T-cell (primary cell): ENCODE data around the gene RACK1. TPM values are rescaled to one million over a fixed set of nuclear protein-coding genes. Genes with fewer than 3 reads are reported as not detected.

ENCODE experiments used
- ATAC-seq, 4 experiments: fragments of 200-7000 bp in 3 of 4; fragments of 150-1000 bp in 1 of 4; cut with Tn5 transposase; replicated peaks in 1 of 4; 1 replicate in 3 of 4; 2 replicates in 1 of 4; pipeline ENCODE4 v1.10.0; 2021; ENCODE audit warnings: moderate library complexity in 3 of 4, mild to moderate bottlenecking in 2 of 4, moderate number of reproducible peaks in 1 of 4
- CTCF ChIA-PET, 2 donors: fragments of 300-600 bp; sonication (Branson Sonifier 250); formaldehyde crosslinking; loops; one replicate each; lab custom pipeline; 2022; ENCODE audit warnings: antibody characterized with exemption in 2 of 2; lab: Charles Lee
- POLR2A ChIA-PET, 2 donors: fragments of 300-600 bp; sonication (Branson Sonifier 250); formaldehyde crosslinking; loops; one replicate each; lab custom pipeline; 2022; ENCODE audit warnings: antibody characterized with exemption in 2 of 2; lab: Charles Lee
- DNase-seq, 35 experiments: peaks; one replicate each; pipeline versions ENCODE4 v3.0.0 to v3.0.0-alpha.2; 2013 to 2023
- H3K27ac ChIP-seq: one replicate; pipeline ENCODE4 v1.5.1; 2013; ENCODE audit warnings: low read length
- H3K27me3 ChIP-seq, 2 experiments: replicated peaks in 1 of 2; 1 replicate in 1 of 2; 2 replicates in 1 of 2; pipeline versions ENCODE4 v1.6.1 to v1.7.0; 2013; ENCODE audit warnings: low read length in 1 of 2, mixed read lengths in 1 of 2; ENCODE audit not compliant: control insufficient read depth in 2 of 2, insufficient read depth in 2 of 2; ENCODE audit errors: extremely low read depth in 1 of 2
- H3K36me3 ChIP-seq, 2 donors: 1 replicate in 1 of 2; 2 replicates in 1 of 2; pipeline versions ENCODE4 v1.6.1 to v1.7.0; 2013; ENCODE audit warnings: low read length in 1 of 2; ENCODE audit not compliant: control insufficient read depth in 2 of 2, insufficient read depth in 1 of 2; ENCODE audit errors: extremely low read depth in 1 of 2
- H3K4me1 ChIP-seq, 2 experiments: 1 replicate in 1 of 2; 2 replicates in 1 of 2; pipeline versions ENCODE4 v1.6.1 to v1.7.0; 2013; ENCODE audit warnings: low read length in 2 of 2, mixed read lengths in 1 of 2; ENCODE audit not compliant: insufficient read depth in 2 of 2, control insufficient read depth in 1 of 2; ENCODE audit errors: extremely low read depth in 1 of 2
- H3K4me3 ChIP-seq, 2 donors: 1 replicate in 1 of 2; 2 replicates in 1 of 2; pipeline versions ENCODE4 v1.5.1 to v1.7.0; 2013; ENCODE audit warnings: mild to moderate bottlenecking in 2 of 2, low read length in 1 of 2, moderate library complexity in 1 of 2; ENCODE audit not compliant: control insufficient read depth in 1 of 2; ENCODE audit errors: extremely low read depth in 1 of 2
- H3K9me3 ChIP-seq: 2 replicates; pipeline ENCODE4 v1.7.0; 2013
- H3K27ac Mint-ChIP-seq, 2 donors: one replicate each; pipeline ENCODE4 v1.8.0; 2020 to 2021; ENCODE audit warnings: mild to moderate bottlenecking in 2 of 2, mixed read lengths in 2 of 2
- H3K27me3 Mint-ChIP-seq, 2 donors: one replicate each; pipeline ENCODE4 v1.8.0; 2021 to 2022; ENCODE audit warnings: mixed read lengths in 2 of 2
- H3K36me3 Mint-ChIP-seq: one replicate; pipeline ENCODE4 v1.8.0; 2021; ENCODE audit warnings: mixed read lengths
- H3K4me1 Mint-ChIP-seq, 3 donors: one replicate each; pipeline ENCODE4 v1.8.0; 2020 to 2022; ENCODE audit warnings: mixed read lengths in 3 of 3, mild to moderate bottlenecking in 1 of 3
- H3K4me3 Mint-ChIP-seq, 3 donors: one replicate each; pipeline ENCODE4 v1.8.0; 2020 to 2022; ENCODE audit warnings: mild to moderate bottlenecking in 3 of 3, mixed read lengths in 3 of 3, moderate library complexity in 3 of 3
- H3K9me3 Mint-ChIP-seq, 3 donors: one replicate each; pipeline ENCODE4 v1.8.0; 2020 to 2022; ENCODE audit warnings: mixed read lengths in 3 of 3
- WGBS: methylation state at CpG from one replicate; pipeline ENCODE4 v1.1.5; 2013; ENCODE audit warnings: missing lambda C conversion rate; ENCODE audit not compliant: insufficient coverage; 5-methylcytosine and 5-hydroxymethylcytosine counted together
- total RNA-seq, 35 experiments: library from RNA in 6 of 35; stranded (reverse) in 6 of 35; fragments of 120-200 nt in 1 of 35; gene quantifications; one replicate each; pipeline versions ENCODE4 v1.2.1 to v1.2.4 and lab custom pipeline; 2013 to 2026

RACK1 gene
- total RNA-seq, 5 donors from 2014 or later (not counting 1 experiment from before 2014, with no cell fraction given), result 2,132 to 2,437 (median 2,230) TPM

GRCh38 chr5:181260720-181261319 lies 17.1 kb upstream of the RACK1 start, which contains the start of gene TRIM52:
TRIM52 (minus strand) TSS chr5:181261143; CDS start chr5:181260813, 330 bp downstream.
- H3K4me3 Mint-ChIP-seq, result peak within 1 kb of the TSS; percentile 95 to 99 (median 96)
- ChIA-PET POLR2A (interaction anchor here (0.6 to 1.3 kb wide), 7 partner anchors 9 to 54 kb away, joined by 3 to 5 read pairs (median 4); no protein-coding TSS in a partner anchor), CTCF (interaction anchor here in 1 of 2 donors (0.9 to 2.0 kb wide), 7 partner anchors 17 to 96 kb away, joined by 3 to 9 read pairs (median 5); partner anchors contain the start of genes RACK1 and TRIM41)
- H3K9me3 Mint-ChIP-seq, result no peaks in the 10 kb centered on the region
- peaks cover 17% of the 10 kb centered on the region for H3K36me3 Mint-ChIP-seq
- H3K4me1 Mint-ChIP-seq, result peaks cover 50 to 56% (median 52%) of the 10 kb centered on the region in 3 donors
- H3K27ac Mint-ChIP-seq, result peak within 1 kb of the TSS; percentile 97 to 99
- Histone ChIP-seq H3K4me1 (peaks cover 32 to 43% of the 10 kb centered on the region in 2 experiments), H3K36me3 (peaks cover 9 to 25% of the 10 kb centered on the region in 2 donors), H3K27me3 (no peaks in the 10 kb centered on the region), H3K27ac (peak within 1 kb of the TSS; percentile 98), H3K4me3 (peak within 1 kb of the TSS; percentile 88 to 92), H3K9me3 (no peaks in the 10 kb centered on the region)
- DNase-seq (peak; percentile 81 to 95 (median 88)), ATAC-seq (peak; percentile 81 to 84 (median 83))
- H3K27me3 Mint-ChIP-seq, result no peaks in the 10 kb centered on the region
- WGBS, result under 1% methylated on average over 27 of the region's 43 CpGs

GRCh38 chr5:181259974-181260719 lies 16.4 kb upstream of the RACK1 start:
- Mint-ChIP-seq H3K36me3 (peaks cover 22% of the 10 kb centered on the region), H3K27me3 (no peaks in the 10 kb centered on the region), H3K4me1 (peaks cover 57 to 63% (median 59%) of the 10 kb centered on the region in 3 donors), H3K4me3 (peak overlapping the region; percentile 95 to 99 (median 96)), H3K9me3 (no peaks in the 10 kb centered on the region), H3K27ac (peak overlapping the region; percentile 97 to 99)
- ChIA-PET CTCF (interaction anchor here in 1 of 2 donors (1.0 to 2.0 kb wide), 4 partner anchors 21 to 38 kb away, joined by 3 to 9 read pairs (median 5); partner anchors contain the start of gene TRIM41), POLR2A (interaction anchor here (0.6 to 1.3 kb wide), 5 partner anchors 10 to 53 kb away, joined by 3 to 5 read pairs (median 4); no protein-coding TSS in a partner anchor)
- no peaks in the 10 kb centered on the region for H3K27me3 ChIP-seq
- H3K4me1 ChIP-seq, result peaks cover 32 to 43% of the 10 kb centered on the region in 2 experiments
- ATAC-seq, result no peak
- peak overlapping the region; percentile 88 to 92 for H3K4me3 ChIP-seq
- DNase-seq, result no peak
- peak overlapping the region; percentile 98 for H3K27ac ChIP-seq
- no peaks in the 10 kb centered on the region for H3K9me3 ChIP-seq
- 3% methylated on average over 25 of the region's 26 CpGs for WGBS
- H3K36me3 ChIP-seq, result peaks cover 9 to 24% of the 10 kb centered on the region in 2 donors

GRCh38 chr5:181259283-181259682 lies 15.6 kb upstream of the RACK1 start:
- peak overlapping the region; percentile 95 to 99 (median 96) for H3K4me3 Mint-ChIP-seq
- Histone ChIP-seq H3K27ac (peak overlapping the region; percentile 98), H3K27me3 (no peaks in the 10 kb centered on the region), H3K4me3 (peak overlapping the region; percentile 19 to 92), H3K4me1 (peaks cover 32 to 43% of the 10 kb centered on the region in 2 experiments), H3K36me3 (peaks cover 7 to 31% of the 10 kb centered on the region in 2 donors), H3K9me3 (no peaks in the 10 kb centered on the region)
- H3K36me3 Mint-ChIP-seq, result peaks cover 24% of the 10 kb centered on the region
- POLR2A ChIA-PET, result interaction anchor here in 1 of 2 donors (0.6 kb wide), 1 partner anchor 449 kb away, joined by 3 read pairs; no protein-coding TSS in a partner anchor
- H3K27ac Mint-ChIP-seq, result peak overlapping the region; percentile 97 to 99
- peaks cover 64 to 70% (median 66%) of the 10 kb centered on the region in 3 donors for H3K4me1 Mint-ChIP-seq
- CTCF ChIA-PET, result interaction anchor here in 1 of 2 donors (0.7 kb wide), 1 partner anchor 9 kb away, joined by 3 read pairs; no protein-coding TSS in a partner anchor
- DNase-seq (no peak), ATAC-seq (no peak)
- H3K9me3 Mint-ChIP-seq, result no peaks in the 10 kb centered on the region
- H3K27me3 Mint-ChIP-seq, result no peaks in the 10 kb centered on the region
- no CpG with 5 or more reads among the region's 2 CpGs for WGBS

GRCh38 chr5:181258576-181258975 lies 14.9 kb upstream of the RACK1 start:
- WGBS, result 67% methylated on average over 1 of the region's 3 CpGs
- ChIA-PET CTCF (no interaction called here), POLR2A (no interaction called here)
- DNase-seq (no peak), ATAC-seq (no peak)
- peak overlapping the region; percentile 12 to 92 for H3K4me3 ChIP-seq
- no peaks in the 10 kb centered on the region for H3K9me3 ChIP-seq
- Mint-ChIP-seq H3K9me3 (no peaks in the 10 kb centered on the region), H3K4me1 (peaks cover 63 to 69% (median 67%) of the 10 kb centered on the region in 3 donors), H3K27me3 (no peaks in the 10 kb centered on the region), H3K4me3 (peak overlapping the region; percentile 95 to 99 (median 96)), H3K36me3 (peaks cover 23% of the 10 kb centered on the region), H3K27ac (peak overlapping the region in 1 of 2 donors; percentile 97)
- peaks cover 0 to 28% of the 10 kb centered on the region in 2 donors for H3K36me3 ChIP-seq
- H3K4me1 ChIP-seq, result peaks cover 32 to 43% of the 10 kb centered on the region in 2 experiments
- H3K27ac ChIP-seq, result no peak overlapping the region
- H3K27me3 ChIP-seq, result no peaks in the 10 kb centered on the region

GRCh38 chr5:181255836-181256578 lies 12.3 kb upstream of the RACK1 start:
- H3K27ac ChIP-seq, result no peak overlapping the region
- H3K4me1 ChIP-seq, result peaks cover 31 to 32% of the 10 kb centered on the region in 2 experiments
- CTCF ChIA-PET, result interaction anchor here in 1 of 2 donors (1.1 kb wide), 1 partner anchor 12 kb away, joined by 3 read pairs; the partner anchor contains the start of gene RACK1
- Mint-ChIP-seq H3K4me1 (peaks cover 75 to 78% (median 78%) of the 10 kb centered on the region in 3 donors), H3K36me3 (peaks cover 29% of the 10 kb centered on the region), H3K27ac (peak overlapping the region; percentile 36 to 78), H3K4me3 (peak overlapping the region in 1 of 3 donors; percentile 95), H3K27me3 (no peaks in the 10 kb centered on the region), H3K9me3 (no peaks in the 10 kb centered on the region)
- no peak overlapping the region for H3K4me3 ChIP-seq
- 90% methylated on average over 2 of the region's 7 CpGs for WGBS
- peaks cover 0 to 30% of the 10 kb centered on the region in 2 donors for H3K36me3 ChIP-seq
- no peaks in the 10 kb centered on the region for H3K9me3 ChIP-seq
- DNase-seq (no peak), ATAC-seq (no peak)
- POLR2A ChIA-PET, result no interaction called here
- H3K27me3 ChIP-seq, result no peaks in the 10 kb centered on the region
